NCI-H1048 (cell line): ENCODE measurements around the gene NCR2.

ENCODE experiments used
- DNase-seq: peaks from one replicate; lab custom pipeline; 2025; lab: John Stamatoyannopoulos, UW

Gene NCR2

DNA sequence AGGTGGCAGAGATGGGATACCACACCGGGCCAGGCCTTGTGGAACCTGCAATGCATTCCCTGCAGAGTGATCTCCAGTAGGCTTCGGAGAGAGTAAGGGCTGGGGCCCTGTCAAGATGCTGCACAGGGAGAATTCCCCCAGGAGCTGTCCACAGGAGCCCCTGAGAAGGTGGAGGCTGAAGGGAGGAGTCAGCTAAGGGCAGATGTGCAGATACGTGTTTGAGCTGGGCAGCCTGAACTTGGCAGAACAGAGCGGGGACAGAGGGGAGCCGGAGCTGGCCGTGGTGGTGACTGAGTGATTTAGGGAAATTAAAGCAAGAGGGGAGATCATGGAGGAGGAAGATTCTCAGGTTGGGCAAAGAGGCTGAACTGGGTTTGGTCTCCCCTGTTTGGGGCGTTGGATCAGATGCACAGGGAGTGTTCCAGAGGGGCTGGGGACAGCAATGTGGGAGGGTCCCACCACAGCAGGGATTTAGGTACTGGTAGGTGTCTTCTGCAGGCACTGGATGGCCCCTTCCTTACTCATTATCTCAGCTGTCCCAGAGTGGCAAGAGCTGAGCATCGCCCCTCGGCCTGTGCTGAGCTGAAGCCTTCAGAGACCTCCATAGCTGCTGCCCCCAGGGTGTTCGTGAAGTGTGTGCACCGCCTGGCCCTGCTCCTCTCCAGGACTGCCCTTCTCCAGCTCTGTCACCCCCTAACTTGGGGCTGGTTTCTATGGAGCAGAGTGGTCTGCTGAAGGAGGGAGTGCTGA is 3.8 kb upstream of the NCR2 start:
- DNase-seq: no peak

DNA sequence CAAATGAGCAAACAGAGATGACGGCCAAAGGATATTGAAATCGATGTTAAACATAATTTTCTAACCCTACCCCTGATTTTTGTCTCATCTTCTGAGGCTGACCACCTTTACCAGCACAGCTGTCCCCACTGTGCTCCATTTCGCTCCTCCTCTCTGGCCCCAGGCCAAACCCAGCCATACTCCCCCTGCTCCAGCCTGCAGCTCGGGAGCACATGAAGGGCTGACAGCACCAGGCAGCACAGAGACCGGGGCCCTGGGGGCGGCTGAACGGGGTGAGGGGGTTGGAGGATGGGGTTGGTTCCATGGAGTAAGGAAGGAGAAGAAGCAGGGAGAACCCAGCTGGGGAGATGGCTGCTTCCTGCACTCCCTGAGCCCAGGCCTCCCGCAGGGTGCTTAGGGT is 3.2 kb upstream of the NCR2 start:
- DNase-seq: no peak

DNA sequence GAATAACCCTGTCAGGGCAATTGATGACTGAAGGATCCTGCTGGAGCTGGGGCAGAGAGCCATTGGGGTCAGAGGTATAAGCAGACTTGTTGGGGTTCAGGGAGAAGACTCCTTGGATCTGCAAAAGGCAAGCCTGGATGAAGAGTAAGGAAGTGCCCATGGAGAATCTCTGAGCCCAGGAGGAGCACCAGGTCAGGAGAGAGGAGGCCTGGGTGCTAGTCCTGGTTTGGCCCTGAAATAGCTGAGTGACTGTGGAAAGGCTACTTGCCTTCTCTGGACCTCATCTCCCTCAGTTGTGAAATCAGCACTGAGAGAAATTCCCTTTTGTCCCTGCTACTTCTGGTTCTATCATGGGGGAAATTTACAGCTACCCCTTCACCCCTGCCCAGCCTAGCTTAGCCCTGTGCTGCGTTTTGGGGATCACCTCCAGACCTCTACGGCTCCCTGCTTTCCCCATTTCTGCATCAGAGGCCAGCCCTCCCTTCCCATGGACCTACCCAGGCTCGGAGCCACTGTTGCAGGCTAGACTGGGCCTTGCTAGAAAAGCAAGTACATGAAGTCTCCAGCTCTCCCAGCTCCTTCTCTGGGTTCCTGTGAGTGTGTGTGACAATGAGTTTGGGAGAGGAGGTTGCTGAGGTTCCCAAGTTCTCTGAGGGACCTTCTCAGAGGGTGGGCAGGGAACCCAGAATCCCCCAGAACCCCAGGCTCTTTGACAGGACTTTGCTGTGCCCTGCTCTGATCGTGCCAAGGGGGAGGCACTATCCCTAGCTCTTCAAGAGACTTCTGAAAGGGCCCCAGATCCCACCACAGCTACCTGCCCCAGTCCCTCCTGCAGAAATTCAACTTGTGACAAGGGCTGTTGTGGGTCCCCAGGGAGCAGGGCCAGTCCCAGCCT is 2.3 kb upstream of the NCR2 start:
- no peak for DNase-seq

DNA sequence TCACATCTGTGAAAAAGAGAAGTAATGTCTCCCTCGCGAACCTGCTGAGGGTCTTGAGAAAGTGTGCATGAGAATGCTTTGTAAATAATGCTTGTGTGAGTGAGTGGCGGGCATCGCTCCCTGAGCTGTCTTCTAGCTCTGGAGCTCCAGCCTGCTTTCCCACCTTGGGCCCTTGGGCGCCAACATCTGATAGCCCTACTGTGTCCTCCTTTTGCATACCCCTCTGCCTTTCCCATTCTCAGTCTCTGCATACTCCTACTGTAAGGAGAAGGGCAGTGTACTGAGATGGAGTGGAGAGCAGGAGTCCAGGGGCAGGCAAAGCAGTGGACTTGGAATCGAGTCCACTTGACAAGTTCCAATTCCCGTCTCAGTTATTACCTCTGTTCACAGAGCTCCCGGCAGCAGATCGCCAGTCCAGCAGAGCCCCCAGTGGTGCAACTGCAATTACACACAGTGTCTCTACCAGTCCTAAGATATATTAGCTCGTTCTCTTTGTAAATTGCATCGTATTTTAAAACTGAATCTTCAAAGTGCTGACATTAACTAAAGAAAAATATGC is 847 bp upstream of the NCR2 start:
- DNase-seq: no peak

DNA sequence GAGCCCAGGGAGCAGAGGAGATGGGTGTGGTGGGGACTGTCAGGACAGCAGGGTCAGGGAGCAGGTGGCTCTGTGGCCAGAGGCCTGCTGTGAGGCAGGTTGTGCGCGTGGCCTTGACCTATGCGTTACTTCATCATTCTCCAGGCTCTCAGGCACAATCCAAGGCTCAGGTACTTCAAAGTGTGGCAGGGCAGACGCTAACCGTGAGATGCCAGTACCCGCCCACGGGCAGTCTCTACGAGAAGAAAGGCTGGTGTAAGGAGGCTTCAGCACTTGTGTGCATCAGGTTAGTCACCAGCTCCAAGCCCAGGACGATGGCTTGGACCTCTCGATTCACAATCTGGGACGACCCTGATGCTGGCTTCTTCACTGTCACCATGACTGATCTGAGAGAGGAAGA is 535 bp downstream of the NCR2 start:
- DNase-seq: no peak

DNA sequence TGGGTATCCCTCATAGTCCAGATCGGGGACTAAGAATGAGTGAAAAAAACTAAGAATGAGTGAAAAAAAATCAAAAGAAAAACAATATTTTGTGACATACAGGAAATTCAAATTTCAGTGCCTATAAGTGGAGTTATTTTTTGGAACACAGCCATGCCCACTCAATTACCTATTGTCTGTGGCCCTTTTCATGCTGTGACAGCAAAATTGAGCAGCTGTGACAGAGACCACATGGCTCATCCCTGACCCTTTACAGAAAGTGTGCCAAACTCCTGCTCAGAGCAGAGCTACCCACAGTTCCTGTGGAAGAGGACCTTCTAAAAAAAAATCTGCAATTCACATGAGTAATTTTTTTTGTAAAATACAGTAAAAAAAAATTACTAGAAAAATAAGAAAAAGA is 1.4 kb downstream of the NCR2 start:
- DNase-seq: no peak

DNA sequence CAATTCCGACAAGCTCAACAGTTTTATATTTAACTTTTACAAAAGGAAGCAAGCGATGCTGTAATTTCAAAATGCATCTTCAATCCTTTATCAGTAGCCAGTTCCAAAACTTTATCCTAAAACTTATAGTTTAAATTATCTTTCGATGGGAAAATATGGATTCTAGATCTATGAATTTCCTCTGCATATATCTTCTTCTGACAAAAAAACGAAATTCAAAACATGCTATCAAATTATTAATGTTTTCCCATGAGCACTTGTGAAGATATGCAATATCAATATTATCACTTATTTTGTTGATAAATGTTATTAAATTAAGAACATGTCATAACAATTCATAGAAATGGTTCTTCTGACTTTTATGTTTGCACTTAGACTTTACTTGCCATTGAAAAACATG is 2.3 kb downstream of the NCR2 start:
- DNase-seq: no peak

DNA sequence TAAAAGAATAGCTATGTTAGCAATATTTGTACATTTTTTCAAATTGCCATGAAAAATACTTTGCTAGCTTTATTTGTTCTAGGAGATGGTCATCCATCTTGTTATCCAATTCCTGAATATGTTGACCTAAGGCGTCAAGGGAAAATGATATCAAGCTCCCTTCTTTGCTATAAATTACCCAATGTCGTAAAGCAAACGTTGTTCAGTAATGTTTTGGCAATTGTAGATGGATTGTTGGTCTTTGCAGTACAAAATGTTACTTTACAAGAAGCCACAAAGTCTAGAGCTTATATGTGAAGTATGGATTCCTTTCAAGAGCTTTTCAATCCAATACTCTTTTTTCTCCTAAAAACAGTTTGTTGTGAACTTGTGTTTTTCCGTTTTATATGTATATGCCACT is 3.3 kb downstream of the NCR2 start:
- no peak for DNase-seq

DNA sequence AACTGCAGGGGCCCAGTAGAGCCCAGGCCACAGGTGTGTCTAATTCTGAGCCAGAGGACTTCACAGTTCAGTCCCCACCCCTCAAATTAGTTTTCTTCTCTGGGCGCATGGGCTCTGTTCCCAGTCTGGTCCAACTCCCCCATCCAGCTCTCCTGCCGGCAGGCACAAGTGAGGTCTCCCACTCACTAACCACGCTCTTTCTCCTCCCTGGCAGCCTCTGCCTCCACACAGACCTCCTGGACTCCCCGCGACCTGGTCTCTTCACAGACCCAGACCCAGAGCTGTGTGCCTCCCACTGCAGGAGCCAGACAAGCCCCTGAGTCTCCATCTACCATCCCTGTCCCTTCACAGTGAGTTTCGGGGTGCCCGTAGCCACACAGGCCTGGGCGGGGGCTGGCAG is 6.2 kb downstream of the NCR2 start:
- no peak for DNase-seq

DNA sequence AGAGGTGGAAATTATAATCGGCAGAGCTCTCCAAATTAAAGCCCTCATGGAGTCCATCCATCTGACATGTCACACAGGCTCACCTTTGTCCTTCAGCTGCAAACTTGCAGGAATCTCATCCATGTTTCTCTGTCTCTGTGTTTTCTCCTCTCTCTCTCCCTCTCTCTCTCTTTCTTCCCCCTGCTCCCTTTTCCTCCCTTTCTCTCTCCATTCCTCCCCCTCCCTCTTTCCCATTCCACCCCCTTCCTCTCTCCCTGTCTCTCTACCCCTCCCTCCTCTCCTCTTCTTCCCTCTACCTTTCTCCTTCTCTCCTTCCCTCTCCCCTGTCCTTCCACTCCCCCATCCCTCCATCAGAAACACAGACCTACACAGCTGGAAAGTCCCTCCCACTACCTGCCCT is 6.8 kb downstream of the NCR2 start:
- no peak for DNase-seq

DNA sequence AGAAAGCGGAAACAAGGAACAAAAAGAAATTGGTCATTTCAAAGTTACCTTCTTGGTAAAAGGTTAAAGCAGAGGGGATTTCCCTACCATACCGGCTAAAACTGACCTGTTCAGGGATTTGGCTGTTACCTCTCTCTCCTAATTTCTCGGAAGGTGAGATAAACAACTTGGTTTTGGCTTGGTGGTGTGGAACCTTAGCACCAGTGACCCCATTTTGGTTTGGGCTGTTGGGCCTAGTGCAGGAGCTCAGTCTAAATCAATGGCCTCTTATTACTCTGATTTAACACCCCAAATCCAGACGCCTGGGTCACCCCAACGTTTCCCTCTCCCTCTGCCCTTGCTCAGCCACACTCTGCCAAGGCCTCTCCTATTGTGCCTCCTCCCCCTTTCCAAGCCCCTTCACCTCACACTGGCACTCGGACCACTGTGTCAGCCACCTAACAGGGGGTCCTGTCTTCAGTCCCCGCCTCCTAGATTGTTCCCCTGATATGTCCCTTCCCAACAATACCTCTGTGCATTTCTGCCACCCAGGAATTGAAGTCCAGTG is 8.3 kb downstream of the NCR2 start:
- DNase-seq: no peak

DNA sequence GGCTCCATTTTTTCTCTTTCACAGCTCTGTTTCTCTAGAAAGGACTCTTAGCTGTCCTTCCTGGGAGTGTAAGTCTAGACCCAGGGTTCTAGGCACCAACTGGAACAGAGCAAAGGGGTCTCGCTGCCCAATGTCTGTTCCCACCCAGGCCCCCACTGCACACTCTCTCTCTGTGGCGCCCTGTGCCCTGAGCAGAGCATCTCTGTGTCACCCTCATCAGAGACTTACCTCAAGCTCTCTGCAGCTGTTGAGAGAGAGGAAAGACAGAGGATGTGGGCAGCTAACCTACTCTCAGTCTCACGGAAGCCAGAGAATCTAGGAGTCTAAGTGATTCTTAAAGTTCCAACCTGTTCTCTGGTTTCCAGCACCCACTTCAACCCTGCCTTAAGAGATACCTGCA is 9.5 kb downstream of the NCR2 start:
- no peak for DNase-seq

DNA sequence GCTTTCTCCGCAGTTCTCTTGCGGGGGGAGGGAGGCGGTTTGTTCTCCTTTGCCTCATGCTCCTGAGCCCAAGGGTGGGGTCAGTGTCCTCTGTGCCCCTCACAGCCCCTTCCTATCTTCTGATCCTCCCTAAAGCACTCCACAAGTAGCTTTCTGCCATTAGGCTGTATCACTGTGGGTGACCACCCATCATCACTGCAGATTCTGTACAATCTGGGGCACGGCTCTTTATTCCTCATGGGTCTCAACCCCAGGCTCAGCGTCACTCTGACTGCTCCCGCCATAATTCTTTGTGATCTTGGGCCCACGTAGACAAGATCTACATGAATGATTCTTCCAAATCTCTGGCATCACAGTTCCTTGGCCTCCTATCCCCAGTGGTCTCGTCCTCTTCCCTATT is 10.5 kb downstream of the NCR2 start:
- no peak for DNase-seq

DNA sequence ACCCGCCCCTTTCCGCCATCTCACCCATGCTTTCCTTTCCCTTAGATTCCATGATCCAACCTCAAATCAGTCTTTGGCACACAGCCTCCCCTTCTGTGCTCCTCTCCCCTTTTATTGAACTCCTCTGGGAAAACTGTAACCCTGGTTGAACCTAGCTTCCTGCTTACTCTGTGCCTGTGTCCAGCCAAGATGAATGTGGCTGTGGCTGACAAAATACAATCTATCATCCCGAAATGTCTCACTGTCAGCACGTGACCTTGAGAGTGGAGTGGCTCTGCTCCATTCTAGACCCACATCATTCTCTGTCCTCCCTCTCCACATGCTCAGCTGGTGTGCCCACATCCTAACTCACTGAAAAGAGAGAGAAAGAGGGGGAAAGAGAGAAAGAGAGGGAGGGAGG is 11.0 kb downstream of the NCR2 start:
- no peak for DNase-seq

DNA sequence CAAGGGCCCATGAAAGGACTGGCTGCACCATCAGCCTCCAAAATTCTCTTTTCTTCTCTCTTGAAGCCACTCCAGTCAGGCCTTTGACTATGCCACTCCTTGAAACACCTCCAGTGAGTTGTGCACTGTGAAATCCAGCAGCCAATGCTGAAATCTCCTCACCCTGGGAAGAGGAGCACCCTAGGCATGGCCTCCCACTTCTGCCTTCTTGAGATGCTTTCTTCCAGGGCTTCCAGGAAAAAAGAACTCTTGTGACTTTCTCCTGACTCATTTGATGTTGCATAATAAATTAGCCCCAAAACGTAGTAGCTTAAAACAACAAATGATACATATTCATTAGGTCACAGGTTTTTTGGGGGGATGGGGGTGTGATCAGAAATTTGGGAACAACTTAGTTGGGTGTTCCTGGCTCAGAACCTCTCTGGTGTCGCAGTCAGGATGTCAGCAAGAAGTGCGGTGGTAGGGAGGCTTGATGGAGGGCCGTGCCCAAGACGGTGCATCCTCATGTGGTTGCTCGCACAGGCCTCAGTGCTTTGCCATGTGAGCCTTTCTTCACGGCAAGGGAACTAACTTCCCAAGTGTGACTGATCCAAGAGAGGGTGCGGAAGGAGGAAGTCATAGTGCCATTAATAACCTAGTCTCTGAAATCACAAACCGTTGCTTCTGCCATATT is 12.1 kb downstream of the NCR2 start:
- no peak for DNase-seq

DNA sequence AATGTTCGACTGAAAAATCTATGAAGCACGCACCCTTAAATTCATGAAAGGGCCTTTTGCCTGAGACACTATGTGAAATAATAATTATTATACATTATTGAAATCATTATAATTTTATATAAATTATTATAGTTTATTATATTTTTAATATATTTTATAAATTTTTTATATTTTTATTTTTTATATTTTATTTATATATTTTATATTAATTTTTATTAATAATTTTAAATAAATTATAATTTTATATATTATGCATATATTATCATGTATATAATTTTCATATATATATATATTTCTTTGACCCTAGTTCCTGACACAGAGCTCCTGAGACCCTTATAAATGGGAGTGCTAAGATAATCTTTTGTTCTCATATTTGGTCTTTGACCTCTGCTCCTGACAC is 13.5 kb downstream of the NCR2 start:
- DNase-seq: no peak

DNA sequence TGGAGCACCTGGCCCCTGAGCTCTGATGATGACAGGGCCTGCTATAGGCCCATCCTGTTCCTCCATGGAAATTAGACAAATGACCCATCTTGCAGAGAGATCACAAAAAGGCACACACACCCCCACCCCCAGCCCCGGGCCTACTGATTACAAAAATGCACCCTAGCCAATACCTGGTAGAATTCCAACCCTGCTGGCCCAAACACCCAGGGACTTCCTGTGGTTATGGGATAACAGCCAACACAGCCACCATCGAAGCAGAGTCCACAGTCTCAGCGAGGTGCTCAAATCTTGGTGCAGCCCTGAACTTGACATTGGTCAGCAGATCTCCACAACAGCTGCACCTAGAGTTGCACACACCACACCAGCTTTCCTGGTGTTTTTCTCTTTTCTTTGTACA is 17.0 kb downstream of the NCR2 start:
- DNase-seq: no peak

DNA sequence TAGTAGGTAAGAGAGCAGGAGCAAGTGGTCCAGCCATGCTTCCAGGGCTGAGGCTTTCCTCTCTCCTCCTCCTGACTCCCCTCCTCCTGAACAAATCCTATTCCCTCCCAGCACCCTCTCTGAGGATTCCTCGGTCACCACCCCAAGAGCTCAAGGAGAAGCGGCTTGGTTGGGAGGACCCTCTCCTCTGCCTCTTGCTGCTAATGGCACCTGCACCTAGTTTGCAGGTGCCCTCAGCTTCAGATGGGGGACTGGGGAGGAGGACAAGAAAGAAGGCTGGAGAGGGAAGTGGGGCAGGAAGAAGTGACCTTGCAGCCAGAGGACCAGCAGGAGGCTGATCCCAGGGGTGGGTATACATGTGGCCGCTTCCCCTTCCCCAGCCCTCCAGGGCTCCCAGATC is 17.5 kb downstream of the NCR2 start:
- no peak for DNase-seq

DNA sequence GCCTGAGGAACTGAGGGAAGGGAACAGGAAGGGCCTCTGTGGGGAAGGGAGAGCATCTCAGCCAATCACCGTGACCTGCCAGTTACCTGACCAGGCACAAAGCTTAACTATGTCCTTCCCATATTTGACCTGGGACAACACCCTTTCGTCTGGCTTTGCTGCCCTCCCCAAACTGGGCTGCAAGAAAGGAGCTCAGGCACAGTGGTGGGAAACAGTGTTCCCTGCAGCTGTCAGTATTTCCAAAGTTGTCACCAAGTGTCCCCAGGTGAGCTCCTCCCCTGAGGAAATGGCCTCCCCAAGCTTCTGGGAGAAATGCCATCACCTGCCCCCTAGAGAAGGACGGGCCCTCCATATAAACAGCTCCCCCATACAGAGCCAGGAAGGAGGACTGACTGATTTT is 17.9 kb downstream of the NCR2 start:
- no peak for DNase-seq

DNA sequence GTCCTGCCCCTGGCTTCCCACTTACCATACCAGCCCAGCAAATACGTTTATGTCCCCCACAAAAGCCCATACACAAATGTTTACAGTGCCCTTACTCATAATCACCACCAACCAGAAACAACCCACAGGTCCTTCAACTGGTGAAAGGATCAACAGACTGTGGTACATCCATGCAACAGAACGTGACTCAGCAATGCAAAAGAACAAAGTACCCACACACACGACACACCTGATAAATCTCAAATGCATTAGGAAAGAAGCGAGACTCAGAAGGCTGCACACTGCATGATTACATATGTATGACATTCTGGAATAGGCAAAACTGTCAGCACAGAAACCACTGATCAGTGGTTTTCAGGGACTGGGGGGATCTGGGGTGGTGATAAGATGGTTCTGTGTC is 20.5 kb downstream of the NCR2 start:
- DNase-seq: no peak

DNA sequence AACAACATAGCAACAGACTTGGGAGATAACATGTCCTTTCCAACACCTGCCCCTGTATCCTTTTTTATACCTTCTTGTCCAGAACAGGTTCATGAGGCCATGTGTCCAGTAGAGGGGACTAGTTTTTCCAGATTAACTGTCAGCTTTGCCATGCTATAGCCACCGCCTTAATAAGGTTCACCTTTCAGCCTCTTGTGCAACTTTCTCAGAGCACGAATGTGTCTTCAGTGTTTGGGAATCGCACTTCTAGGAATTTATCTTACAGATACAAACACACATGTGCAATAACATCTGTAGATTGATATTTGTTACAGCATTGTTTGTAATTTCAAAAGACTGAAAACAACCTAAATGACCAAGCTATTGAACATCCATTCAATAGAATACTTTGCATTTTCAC is 21.4 kb downstream of the NCR2 start:
- DNase-seq: no peak

DNA sequence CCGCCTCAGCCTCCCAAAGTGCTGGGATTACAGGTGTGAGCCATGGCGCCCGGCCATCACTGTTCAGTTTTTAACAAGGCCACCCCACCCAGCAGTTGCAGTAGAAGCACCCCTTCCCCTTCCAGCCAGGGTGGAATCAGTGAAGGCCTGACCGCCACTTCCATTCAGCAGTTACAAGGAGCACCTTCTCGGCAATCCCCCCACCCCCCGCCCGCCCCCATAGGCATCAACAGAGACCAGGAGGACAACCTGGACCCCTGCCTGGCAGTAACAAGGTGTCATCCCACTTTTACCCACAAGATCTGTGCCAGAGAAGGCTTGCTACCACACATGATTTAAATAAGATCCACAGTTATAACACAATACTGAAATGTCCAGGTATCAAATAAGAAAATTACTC is 23.1 kb downstream of the NCR2 start:
- no peak for DNase-seq
